PFSK-1 (cell line): ENCODE results near the gene ZSCAN22.

ENCODE experiments used
- POLR2AphosphoS5 ChIP-seq: IDR thresholded peaks from 2 replicates; pipeline ENCODE4 v1.6.1; 2012; ENCODE audit warnings: low read depth, mild to moderate bottlenecking, control low read depth, low read length, moderate library complexity
- REST ChIP-seq, 2 experiments: IDR thresholded peaks; 2 replicates each; pipeline versions ENCODE4 v1.6.1 to v1.8.0; 2011 to 2012; ENCODE audit warnings: low read depth in 2 of 2, low read length in 2 of 2, control low read depth in 1 of 2, inconsistent platforms in 1 of 2, mild to moderate bottlenecking in 1 of 2, moderate library complexity in 1 of 2; ENCODE audit not compliant: insufficient read depth in 1 of 2
- SIN3A ChIP-seq: IDR thresholded peaks from 2 replicates; pipeline ENCODE4 v1.6.1; 2012; ENCODE audit warnings: mild to moderate bottlenecking, low read length, moderate library complexity, borderline replicate concordance; ENCODE audit not compliant: insufficient read depth
- TAF1 ChIP-seq: IDR thresholded peaks from 2 replicates; pipeline ENCODE4 v1.6.1; 2012; ENCODE audit warnings: low read length, control low read depth, borderline replicate concordance; ENCODE audit not compliant: insufficient read depth

- TF ChIP-seq REST (IDR thresholded peaks at IDR 0.05; ENCODE audit: insufficient read depth in 1 of 2, low read depth in 2 of 2, low read length in 2 of 2) (no peak), POLR2AphosphoS5 (no peak), TAF1 (no peak), SIN3A (no peak)
Measured at GRCh38 chr19:58305932-58306323, 20.9 kb upstream of the ZSCAN22 start.
